Endothelial cell of umbilical vein (primary cell): Measurements from ENCODE around the gene RBM26. TPM values are rescaled to one million over a fixed set of nuclear protein-coding genes. Genes with fewer than 3 reads are reported as not detected.

Source experiments
- BruUV-seq: library from RNA; stranded (reverse); fragments of 400-500 nt; replicated peaks from 2 replicates; lab custom pipeline; 2021; lab: Mats Ljungman, UMichigan
- CTCF ChIA-PET: fragments of 300-600, 350-600 bp; sonication (Branson Sonifier 250); formaldehyde crosslinking; loops from one replicate; lab custom pipeline; 2021; ENCODE audit warnings: antibody characterized with exemption, inconsistent platforms; lab: Charles Lee
- POLR2A ChIA-PET: fragments of 300-600, 350-600 bp; sonication (Branson Sonifier 250); formaldehyde crosslinking; loops from one replicate; lab custom pipeline; 2021; ENCODE audit warnings: antibody characterized with exemption, inconsistent platforms; lab: Charles Lee
- DNase-seq: peaks from one replicate; pipeline ENCODE4 v3.0.0-alpha.2; 2011; ENCODE audit warnings: low read depth, low spot score
- FAIRE-seq: peaks from 2 replicates; lab custom pipeline; 2011; peaks lifted over from hg19 to GRCh38; lab: Jason Lieb, UNC
- H2AFZ ChIP-seq: 2 replicates; pipeline ENCODE4 v1.6.0; 2012; ENCODE audit warnings: low read depth, low read length, control low read depth, inconsistent platforms
- H3K27ac ChIP-seq: 2 replicates; pipeline ENCODE4 v1.5.1; 2011; ENCODE audit warnings: low read depth, mild to moderate bottlenecking, control low read depth, low read length, moderate library complexity; ENCODE audit not compliant: insufficient read depth
- H3K27me3 ChIP-seq, 2 experiments: 2 replicates each; pipeline versions ENCODE4 v1.6.0 to v1.6.1; 2011; ENCODE audit warnings: low read length in 2 of 2, mixed read lengths in 1 of 2; ENCODE audit not compliant: control insufficient read depth in 2 of 2, insufficient read depth in 2 of 2
- H3K36me3 ChIP-seq, 2 experiments: 2 replicates in 1 of 2; 3 replicates in 1 of 2; pipeline ENCODE4 v1.5.1; 2011; ENCODE audit warnings: low read length in 2 of 2, mild to moderate bottlenecking in 1 of 2, moderate library complexity in 1 of 2; ENCODE audit not compliant: control insufficient read depth in 2 of 2, insufficient read depth in 2 of 2; ENCODE audit errors: extremely low read depth in 1 of 2
- H3K4me1 ChIP-seq: 3 replicates; pipeline ENCODE4 v1.5.1; 2011; ENCODE audit warnings: mild to moderate bottlenecking, low read length; ENCODE audit not compliant: control insufficient read depth, insufficient read depth; ENCODE audit errors: extremely low read depth
- H3K4me2 ChIP-seq: 2 replicates; pipeline ENCODE4 v1.6.1; 2011; ENCODE audit warnings: low read length, control low read depth, mixed read lengths; ENCODE audit not compliant: insufficient read depth
- H3K4me3 ChIP-seq, 3 experiments: fragments of 200-600 bp in 1 of 3; sonication (generic), shearing (Covaris generic) in 1 of 3; replicated peaks in 1 of 3; 2 replicates each; pipeline ENCODE4 v1.5.1; 2011 to 2016; ENCODE audit warnings: control low read depth in 3 of 3, low read length in 3 of 3, mild to moderate bottlenecking in 2 of 3, inconsistent platforms in 1 of 3, low read depth in 1 of 3, moderate library complexity in 1 of 3; ENCODE audit not compliant: insufficient read depth in 1 of 3
- H3K79me2 ChIP-seq: 2 replicates; pipeline ENCODE4 v1.6.0; 2012; ENCODE audit warnings: low read length, inconsistent platforms; ENCODE audit not compliant: control insufficient read depth, insufficient read depth
- H3K9ac ChIP-seq: replicated peaks from 2 replicates; pipeline ENCODE3; 2011; ENCODE audit warnings: low read length, control low read depth; ENCODE audit not compliant: insufficient read depth; ENCODE audit errors: extremely low read depth
- H3K9me1 ChIP-seq: replicated peaks from 3 replicates; pipeline ENCODE4 v1.6.0; 2011; ENCODE audit warnings: mild to moderate bottlenecking, low read length; ENCODE audit not compliant: control insufficient read depth, insufficient read depth; ENCODE audit errors: extremely low read depth
- H3K9me3 ChIP-seq: replicated peaks from 2 replicates; pipeline ENCODE4 v1.5.1; 2012; ENCODE audit warnings: low read length, inconsistent platforms; ENCODE audit not compliant: control insufficient read depth, insufficient read depth
- H4K20me1 ChIP-seq: replicated peaks from 2 replicates; pipeline ENCODE3; 2011; ENCODE audit warnings: mild to moderate bottlenecking, low read length; ENCODE audit not compliant: control insufficient read depth, insufficient read depth; ENCODE audit errors: extremely low read depth
- EZH2 ChIP-seq: IDR thresholded peaks from 2 replicates; pipeline ENCODE4 v1.6.1; 2012; ENCODE audit warnings: borderline replicate concordance, low read depth, mild to moderate bottlenecking, moderate library complexity, low read length, inconsistent platforms; ENCODE audit not compliant: severe bottlenecking
- FOS ChIP-seq: IDR thresholded peaks from 2 replicates; pipeline ENCODE4 v1.6.1; 2011; ENCODE audit warnings: mild to moderate bottlenecking, low read length, moderate library complexity, borderline replicate concordance; ENCODE audit not compliant: insufficient read depth
- GATA2 ChIP-seq: IDR thresholded peaks from 2 replicates; pipeline ENCODE4 v1.7.0; 2011; ENCODE audit warnings: low read depth, mild to moderate bottlenecking, moderate library complexity, mixed read lengths, low read length; ENCODE audit not compliant: insufficient read length, insufficient read depth
- JUN ChIP-seq: IDR thresholded peaks from 2 replicates; pipeline ENCODE4 v1.6.1; 2011; ENCODE audit warnings: borderline replicate concordance, low read depth; ENCODE audit not compliant: insufficient read length, insufficient read depth
- MAX ChIP-seq: IDR thresholded peaks from 2 replicates; pipeline ENCODE4 v1.6.1; 2011; ENCODE audit not compliant: insufficient read depth, insufficient read length
- MYC ChIP-seq: IDR thresholded peaks from one replicate; pipeline ENCODE4 v1.6.1; 2011; ENCODE audit warnings: mild to moderate bottlenecking, low read depth, low read length
- POLR2A ChIP-seq: IDR thresholded peaks from 2 replicates; pipeline ENCODE4 v1.6.1; 2012; ENCODE audit warnings: low read depth, mild to moderate bottlenecking, control low read depth, low read length
- POLR2AphosphoS5 ChIP-seq: IDR thresholded peaks from 2 replicates; pipeline ENCODE4 v1.6.1; 2012; ENCODE audit warnings: low read depth, mild to moderate bottlenecking, control low read depth, low read length, moderate library complexity; ENCODE audit not compliant: insufficient read depth
- dilution Hi-C: fragments of 300-500 bp; cut with MboI; formaldehyde crosslinking; loops from one replicate; pipeline ENCODE4 v1.15.0; 2019; ENCODE audit warnings: low sequenced_read_pairs; ENCODE audit not compliant: extremely low pct_ligation_motif_present
- intact Hi-C: fragments of 100-400 bp; cut with micrococcal nuclease; formaldehyde crosslinking; loops from one replicate; pipeline ENCODE4 v1.10.0; 2022
- polyA plus RNA-seq, 4 experiments: library from polyadenylated mRNA; depleted of rRNA in 3 of 4; stranded (reverse) in 3 of 4; unstranded in 1 of 4; fragments of >200 nt; gene quantifications; 2 replicates each; pipeline versions ENCODE4 v1.2.1 to v1.2.3, GENCODE V29; 2011 to 2012; ENCODE audit warnings: missing spikeins in 1 of 4
- total RNA-seq: library from RNA; stranded (reverse); gene quantifications from 2 replicates; pipeline ENCODE4 v1.2.3, GENCODE V29; 2021
- TF ChIP-seq, protein P1 (sequence below), 2 donors: IDR thresholded peaks; 1 replicate in 1 of 2; 2 replicates in 1 of 2; pipeline ENCODE4 v1.5.1; 2011; ENCODE audit warnings: low read length in 2 of 2, mild to moderate bottlenecking in 2 of 2, moderate library complexity in 2 of 2, control low read depth in 1 of 2, inconsistent platforms in 1 of 2, low read depth in 1 of 2; ENCODE audit not compliant: insufficient read depth in 1 of 2; ENCODE audit errors: extremely low read depth in 1 of 2

RBM26 gene
- total and polyA plus RNA-seq, 2 donors (not counting 3 experiments of a cell fraction or from before 2014, with no cell fraction given), result 14.8 to 54.3 TPM

DNA sequence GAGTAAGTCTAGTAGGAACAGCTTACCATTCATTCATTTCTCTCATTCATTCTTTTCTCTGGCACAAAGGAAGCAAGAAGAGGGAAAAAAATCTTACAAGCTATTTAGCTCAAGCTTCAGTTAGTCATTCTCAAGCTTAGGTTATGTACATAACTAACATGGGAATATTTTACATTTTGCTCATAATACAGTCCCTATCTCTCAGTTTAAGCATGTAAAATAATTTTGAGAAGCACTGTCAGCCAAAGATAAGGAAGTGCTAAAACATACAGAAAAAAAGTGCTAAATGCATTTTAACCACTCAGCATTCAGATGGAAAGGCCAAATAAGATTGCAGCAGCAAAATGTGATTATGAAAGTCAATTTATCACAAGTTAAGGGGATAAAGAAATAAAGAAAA lies 7.9 kb downstream of the RBM26 start:
- CTCF ChIA-PET, result interaction anchor here (1.5 to 1.7 kb wide), 2 partner anchors 12 to 26 kb away, joined by 4 read pairs; no protein-coding TSS in a partner anchor

More for the DNA sequence above, 7.9 kb downstream of the RBM26 start:
- H3K9me3 ChIP-seq, result no peaks in the 10 kb centered on the region
- H4K20me1 ChIP-seq, result peaks cover 14% of the 10 kb centered on the region
- no peaks in the 10 kb centered on the region for H3K27me3 ChIP-seq
- H3K4me3 ChIP-seq, result no peak overlapping the region
- intact Hi-C loops, result no loop called here
- TF ChIP-seq MYC, result no peak
- no peak for TF ChIP-seq MAX
- no peak for TF ChIP-seq JUN
- TF ChIP-seq, protein P1, sequence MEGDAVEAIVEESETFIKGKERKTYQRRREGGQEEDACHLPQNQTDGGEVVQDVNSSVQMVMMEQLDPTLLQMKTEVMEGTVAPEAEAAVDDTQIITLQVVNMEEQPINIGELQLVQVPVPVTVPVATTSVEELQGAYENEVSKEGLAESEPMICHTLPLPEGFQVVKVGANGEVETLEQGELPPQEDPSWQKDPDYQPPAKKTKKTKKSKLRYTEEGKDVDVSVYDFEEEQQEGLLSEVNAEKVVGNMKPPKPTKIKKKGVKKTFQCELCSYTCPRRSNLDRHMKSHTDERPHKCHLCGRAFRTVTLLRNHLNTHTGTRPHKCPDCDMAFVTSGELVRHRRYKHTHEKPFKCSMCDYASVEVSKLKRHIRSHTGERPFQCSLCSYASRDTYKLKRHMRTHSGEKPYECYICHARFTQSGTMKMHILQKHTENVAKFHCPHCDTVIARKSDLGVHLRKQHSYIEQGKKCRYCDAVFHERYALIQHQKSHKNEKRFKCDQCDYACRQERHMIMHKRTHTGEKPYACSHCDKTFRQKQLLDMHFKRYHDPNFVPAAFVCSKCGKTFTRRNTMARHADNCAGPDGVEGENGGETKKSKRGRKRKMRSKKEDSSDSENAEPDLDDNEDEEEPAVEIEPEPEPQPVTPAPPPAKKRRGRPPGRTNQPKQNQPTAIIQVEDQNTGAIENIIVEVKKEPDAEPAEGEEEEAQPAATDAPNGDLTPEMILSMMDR (IDR thresholded peaks at IDR 0.05; ENCODE audit: extremely low read depth in 1 of 2, insufficient read depth in 1 of 2, low read depth in 1 of 2, low read length in 2 of 2), result no peak
- no peak for TF ChIP-seq GATA2
- no peak for TF ChIP-seq POLR2AphosphoS5
- no peak for TF ChIP-seq EZH2
- no peak for TF ChIP-seq POLR2A
- no peak for TF ChIP-seq FOS
- H3K79me2 ChIP-seq, result peaks cover 97% of the 10 kb centered on the region
- H3K27ac ChIP-seq, result no peak overlapping the region
- no peak overlapping the region for H3K4me2 ChIP-seq
- peaks cover 34% of the 10 kb centered on the region for H3K4me1 ChIP-seq
- H3K9me1 ChIP-seq, result no peaks in the 10 kb centered on the region
- dilution Hi-C loops, result no loop called here
- peaks cover 2 to 3% of the 10 kb centered on the region in 2 experiments for H3K36me3 ChIP-seq
- DNase-seq (no peak), FAIRE-seq (no peak)
- H3K9ac ChIP-seq, result no peak overlapping the region
- no TSS peak for BruUV-seq
- H2AFZ ChIP-seq, result no peak overlapping the region
- POLR2A ChIA-PET, result no interaction called here
